Activated CD8-positive, alpha-beta memory T cell treated with anti-CD3 and anti-CD28 coated beads, Interleukin-2, amount 50 U/mL, for 48 hours (primary cell): Measurements from ENCODE around the gene CORO7.
"Not testable (repeated sequence)": the region's sequence is repeated elsewhere in the genome, so short reads cannot be mapped to it uniquely, and the experiment has no call there.

Source experiments
- DNase-seq: peaks from one replicate; pipeline ENCODE4 v3.0.0-alpha.2; 2020

CORO7 gene

GRCh38 chr16:4350365-4350786 is 66.0 kb downstream of the CORO7 start:
- DNase-seq = no peak

GRCh38 chr16:4349332-4349731 is 67.1 kb downstream of the CORO7 start:
- no peak for DNase-seq

GRCh38 chr16:4347765-4348509 is 68.5 kb downstream of the CORO7 start:
- no peak for DNase-seq

- DNase-seq = no peak
These were observed 69.4 kb downstream of the CORO7 start for GRCh38 chr16:4347010-4347409.

- DNase-seq = no peak
These were observed 70.3 kb downstream of the CORO7 start for GRCh38 chr16:4345836-4346781.

GRCh38 chr16:4344983-4345835 is 71.2 kb downstream of the CORO7 start:
- no peak for DNase-seq

- DNase-seq = not testable (repeated sequence)
These were observed 72.0 kb downstream of the CORO7 start for GRCh38 chr16:4344300-4344982.

- no peak for DNase-seq
These were observed 73.3 kb downstream of the CORO7 start for GRCh38 chr16:4342866-4343744.

GRCh38 chr16:4341250-4341649 is 75.1 kb downstream of the CORO7 start:
- no peak for DNase-seq

- DNase-seq = no peak
These were observed 76.0 kb downstream of the CORO7 start for GRCh38 chr16:4340443-4340842.

- DNase-seq = no peak
These were observed 76.5 kb downstream of the CORO7 start for GRCh38 chr16:4339909-4340308.

GRCh38 chr16:4339455-4339854 is 76.9 kb downstream of the CORO7 start:
- DNase-seq = no peak

GRCh38 chr16:4338712-4339299 is 77.6 kb downstream of the CORO7 start:
- DNase-seq = no peak

- no peak for DNase-seq
These were observed 78.2 kb downstream of the CORO7 start for GRCh38 chr16:4338125-4338582.

GRCh38 chr16:4337540-4338088 is 78.8 kb downstream of the CORO7 start:
- no peak for DNase-seq

- DNase-seq = no peak
These were observed 79.5 kb downstream of the CORO7 start for GRCh38 chr16:4336701-4337539.

GRCh38 chr16:4334724-4335495 is 81.5 kb downstream of the CORO7 start:
- DNase-seq = no peak

- DNase-seq = not testable (repeated sequence)
These were observed 82.7 kb downstream of the CORO7 start for GRCh38 chr16:4333714-4334113.

- DNase-seq = no peak
These were observed 83.1 kb downstream of the CORO7 start for GRCh38 chr16:4333308-4333638.
